ENCODE results near the gene STXBP3. TPM values are rescaled to one million over a fixed set of nuclear protein-coding genes. Genes with fewer than 3 reads are reported as not detected.

Gene STXBP3
- total and polyA plus RNA-seq, 10 donors, result 29.5 to 157 (median 67.5) TPM

- Histone ChIP-seq H3K27ac (no peak overlapping the region), H3K4me1 (no peaks in the 10 kb centered on the region), H3K9me3 (no peaks in the 10 kb centered on the region), H3K36me3 (no peaks in the 10 kb centered on the region), H3K4me3 (no peak overlapping the region), H3K27me3 (replicated peaks in 1 of 7) (no peaks in the 10 kb centered on the region)
- WGBS, 5 donors, result 76 to 88% (median 82%) methylated on average over 4 of the region's 4 CpGs
- TF ChIP-seq POLR2AphosphoS5 (IDR thresholded peaks at IDR 0.05) (no peak), POLR2A (IDR thresholded peaks at IDR 0.05) (no peak)
- TF ChIP-seq, protein P1, sequence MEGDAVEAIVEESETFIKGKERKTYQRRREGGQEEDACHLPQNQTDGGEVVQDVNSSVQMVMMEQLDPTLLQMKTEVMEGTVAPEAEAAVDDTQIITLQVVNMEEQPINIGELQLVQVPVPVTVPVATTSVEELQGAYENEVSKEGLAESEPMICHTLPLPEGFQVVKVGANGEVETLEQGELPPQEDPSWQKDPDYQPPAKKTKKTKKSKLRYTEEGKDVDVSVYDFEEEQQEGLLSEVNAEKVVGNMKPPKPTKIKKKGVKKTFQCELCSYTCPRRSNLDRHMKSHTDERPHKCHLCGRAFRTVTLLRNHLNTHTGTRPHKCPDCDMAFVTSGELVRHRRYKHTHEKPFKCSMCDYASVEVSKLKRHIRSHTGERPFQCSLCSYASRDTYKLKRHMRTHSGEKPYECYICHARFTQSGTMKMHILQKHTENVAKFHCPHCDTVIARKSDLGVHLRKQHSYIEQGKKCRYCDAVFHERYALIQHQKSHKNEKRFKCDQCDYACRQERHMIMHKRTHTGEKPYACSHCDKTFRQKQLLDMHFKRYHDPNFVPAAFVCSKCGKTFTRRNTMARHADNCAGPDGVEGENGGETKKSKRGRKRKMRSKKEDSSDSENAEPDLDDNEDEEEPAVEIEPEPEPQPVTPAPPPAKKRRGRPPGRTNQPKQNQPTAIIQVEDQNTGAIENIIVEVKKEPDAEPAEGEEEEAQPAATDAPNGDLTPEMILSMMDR (IDR thresholded peaks at IDR 0.05 in 8 of 11, conservative IDR thresholded peaks at IDR 0.05 in 3 of 11), result no peak
- no peak for DNase-seq
- intact Hi-C loops (cut with DNase I; ENCODE audit: low total_unique reads), result no loop called here
Observed at GRCh38 chr1:108845446-108845845, 99.0 kb downstream of the STXBP3 start.

DNA sequence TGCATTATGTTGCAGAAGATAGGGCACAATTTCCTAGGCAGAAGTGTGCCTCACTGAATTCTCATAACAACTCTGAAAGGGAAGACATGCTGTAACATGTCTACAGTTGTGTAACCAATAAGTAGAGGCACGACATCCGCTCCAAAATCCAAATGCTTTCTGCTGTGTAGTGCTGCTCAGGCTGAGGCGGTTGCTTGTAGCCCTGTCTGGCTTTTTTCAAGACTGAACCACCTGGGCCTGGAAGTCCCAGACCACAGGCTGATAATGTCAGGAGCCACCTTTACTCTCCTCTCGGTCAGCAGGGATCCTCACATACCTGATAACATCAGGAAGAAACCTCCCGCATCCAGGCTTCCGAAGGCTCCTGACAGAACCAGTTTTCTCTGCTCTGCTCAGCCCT is 99.5 kb downstream of the STXBP3 start:
- intact Hi-C loops (cut with DNase I; ENCODE audit: low total_unique reads), result no loop called here
- Histone ChIP-seq H3K4me1 (no peaks in the 10 kb centered on the region), H3K27ac (no peak overlapping the region), H3K36me3 (no peaks in the 10 kb centered on the region), H3K27me3 (replicated peaks in 1 of 7) (no peaks in the 10 kb centered on the region), H3K9me3 (no peaks in the 10 kb centered on the region), H3K4me3 (no peak overlapping the region)
- WGBS, 5 donors, result 74 to 94% (median 93%) methylated on average over 6 of the region's 6 CpGs
- TF ChIP-seq POLR2AphosphoS5 (IDR thresholded peaks at IDR 0.05) (no peak), POLR2A (IDR thresholded peaks at IDR 0.05) (no peak)
- TF ChIP-seq, protein P1 (IDR thresholded peaks at IDR 0.05 in 8 of 11, conservative IDR thresholded peaks at IDR 0.05 in 3 of 11), result no peak
- no peak for DNase-seq

DNA sequence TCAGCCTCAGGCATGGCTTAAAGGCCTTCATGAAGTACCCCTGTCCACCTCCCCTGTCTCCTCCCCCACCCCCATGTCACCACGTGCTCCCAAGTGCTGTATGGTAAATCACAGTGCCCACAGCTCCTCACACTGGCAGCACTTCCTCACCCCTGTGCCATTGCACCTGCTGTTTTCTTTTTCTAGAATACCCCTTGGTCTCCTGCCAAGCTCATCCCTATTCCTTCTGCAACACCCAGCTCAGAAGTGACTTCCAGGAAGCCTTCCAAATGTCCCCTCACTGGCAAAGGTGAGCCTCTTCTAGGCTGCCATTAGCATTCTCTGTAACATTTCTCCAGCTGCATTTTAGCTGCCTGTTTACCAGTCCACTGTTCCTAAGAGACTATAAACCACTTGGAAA is 101.0 kb downstream of the STXBP3 start:
- TF ChIP-seq POLR2A (IDR thresholded peaks at IDR 0.05) (no peak), POLR2AphosphoS5 (IDR thresholded peaks at IDR 0.05) (no peak)
- TF ChIP-seq, protein P1 (IDR thresholded peaks at IDR 0.05 in 8 of 11, conservative IDR thresholded peaks at IDR 0.05 in 3 of 11), result no peak
- no peaks in the 10 kb centered on the region for H3K36me3 ChIP-seq
- no peaks in the 10 kb centered on the region for H3K9me3 ChIP-seq
- peaks cover 0 to 11% (median 4%) of the 10 kb centered on the region in 6 donors for H3K4me1 ChIP-seq
- no peak for DNase-seq
- H3K27me3 ChIP-seq (replicated peaks in 1 of 7), result no peaks in the 10 kb centered on the region
- WGBS, 5 donors, result 32 to 83% (median 67%) methylated on average over 1 of the region's 1 CpG
- H3K27ac ChIP-seq, result no peak overlapping the region
- intact Hi-C loops (cut with DNase I; ENCODE audit: low total_unique reads), result no loop called here
- H3K4me3 ChIP-seq, result no peak overlapping the region

GRCh38 chr1:108848806-108849205 is 102.3 kb downstream of the STXBP3 start:
- Histone ChIP-seq H3K4me3 (no peak overlapping the region), H3K4me1 (peaks cover 0 to 21% (median 6%) of the 10 kb centered on the region in 6 donors), H3K27ac (no peak overlapping the region), H3K36me3 (no peaks in the 10 kb centered on the region), H3K27me3 (replicated peaks in 1 of 7) (peaks cover 0 to 6% (median 0%) of the 10 kb centered on the region in 7 donors), H3K9me3 (no peaks in the 10 kb centered on the region)
- TF ChIP-seq POLR2A (IDR thresholded peaks at IDR 0.05) (no peak), POLR2AphosphoS5 (IDR thresholded peaks at IDR 0.05) (no peak)
- TF ChIP-seq, protein P1 (IDR thresholded peaks at IDR 0.05 in 8 of 11, conservative IDR thresholded peaks at IDR 0.05 in 3 of 11), result no peak
- intact Hi-C loops (cut with DNase I; ENCODE audit: low total_unique reads), result no loop called here
- DNase-seq, result no peak

Data from spleen (tissue), 11 donors.